Measurements from ENCODE around the gene RAI14. TPM values are rescaled to one million over a fixed set of nuclear protein-coding genes. Genes with fewer than 3 reads are reported as not detected.

Gene RAI14
- total RNA-seq, 1 experiment from 2014 or later = 25.5 TPM

DNA sequence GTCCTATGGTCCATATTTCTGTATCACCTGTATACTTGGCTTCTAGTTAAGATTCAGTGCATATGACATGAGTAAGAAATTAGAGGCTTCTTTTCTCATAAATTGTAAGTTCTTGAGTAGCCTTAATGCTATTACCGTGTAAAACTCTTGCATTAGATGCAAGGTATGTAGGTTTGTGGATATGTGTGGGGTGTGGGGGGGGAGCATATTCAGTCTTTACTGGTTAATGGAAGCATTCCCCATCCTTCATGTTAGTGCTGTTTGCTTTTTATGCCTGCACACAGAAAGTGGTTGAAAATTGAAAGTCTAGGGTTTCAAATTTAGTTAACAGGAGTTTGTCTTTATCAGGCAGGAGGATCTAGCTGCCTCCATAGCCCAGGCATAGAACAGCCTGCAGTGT lies 16.1 kb downstream of the RAI14 start:
- in situ Hi-C loops (cut with HindIII; ENCODE audit: low sequenced_read_pairs) = no loop called here
- DNase-seq (ENCODE audit: low spot score) = no peak

DNA sequence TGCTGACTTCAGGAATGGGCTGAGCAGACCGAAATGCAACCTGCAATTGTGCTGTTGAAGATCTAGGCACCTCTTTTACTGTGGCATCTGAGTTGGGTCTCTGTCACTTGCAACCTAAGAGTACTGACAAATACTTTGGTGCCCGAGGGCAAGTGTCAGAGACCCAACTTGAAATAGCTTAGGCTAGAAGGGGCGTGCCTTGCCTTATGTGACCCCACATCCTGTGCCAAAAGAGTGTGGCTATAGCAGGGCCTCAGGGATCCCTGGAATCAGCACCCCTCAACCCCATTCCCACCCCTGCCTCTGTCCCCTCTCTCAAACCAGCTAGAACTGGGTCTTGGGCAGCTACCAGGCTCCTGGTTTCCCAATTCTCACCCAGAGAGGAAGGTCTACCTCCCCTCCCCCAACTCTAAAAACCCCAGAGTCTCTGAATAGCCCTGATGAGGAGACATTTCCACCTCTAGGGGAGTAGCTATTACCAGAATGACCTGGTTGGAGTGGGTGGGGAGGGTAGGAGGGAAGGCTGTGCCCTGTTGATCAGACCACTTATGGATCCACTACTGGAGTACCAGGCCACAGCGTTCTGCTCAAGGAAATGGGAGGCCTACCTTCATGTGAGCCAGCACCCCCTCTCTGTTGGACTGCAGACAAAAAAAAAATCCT lies 17.5 kb downstream of the RAI14 start:
- no peak for DNase-seq (ENCODE audit: low spot score)
- in situ Hi-C loops (cut with HindIII; ENCODE audit: low sequenced_read_pairs) = no loop called here

DNA sequence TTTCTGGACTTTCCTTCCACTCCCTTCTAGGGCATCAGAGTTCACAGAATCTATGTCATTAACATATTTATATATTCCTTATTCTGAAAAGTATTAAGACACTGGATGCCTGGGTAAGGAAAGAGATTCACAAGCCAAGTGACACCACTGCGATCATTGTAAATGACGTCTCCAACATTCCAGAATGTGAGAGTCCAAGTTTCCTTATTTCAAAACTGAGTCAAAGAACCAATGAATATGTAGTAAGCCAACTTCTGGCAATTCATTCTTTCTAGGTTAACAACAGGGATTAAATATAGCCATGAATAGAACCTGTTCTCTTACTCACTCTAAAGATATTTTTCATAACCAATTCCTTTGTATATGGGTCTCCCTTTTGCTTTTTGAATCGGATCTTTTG lies 18.1 kb downstream of the RAI14 start:
- in situ Hi-C loops (cut with HindIII; ENCODE audit: low sequenced_read_pairs) = no loop called here
- DNase-seq (ENCODE audit: low spot score) = no peak

DNA sequence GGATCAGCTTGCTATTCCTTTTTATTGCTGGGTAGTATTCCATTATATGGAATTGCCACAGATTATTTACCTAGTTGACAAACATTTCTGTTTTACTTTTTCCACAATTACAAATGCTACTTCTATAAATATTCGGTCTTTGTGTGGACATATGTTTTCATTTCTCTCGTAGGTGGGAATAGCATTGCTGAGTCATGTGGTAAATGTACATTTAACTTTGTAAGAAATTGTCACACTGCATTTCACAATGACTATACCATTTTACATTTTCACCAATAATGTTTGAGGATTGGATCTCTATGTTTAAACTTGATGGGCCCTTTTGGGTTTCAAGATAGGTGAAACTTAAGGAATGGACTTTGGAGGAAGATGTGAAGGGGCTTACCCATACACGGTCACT lies 19.7 kb downstream of the RAI14 start:
- in situ Hi-C loops (cut with HindIII; ENCODE audit: low sequenced_read_pairs) = no loop called here
- DNase-seq (ENCODE audit: low spot score) = no peak

DNA sequence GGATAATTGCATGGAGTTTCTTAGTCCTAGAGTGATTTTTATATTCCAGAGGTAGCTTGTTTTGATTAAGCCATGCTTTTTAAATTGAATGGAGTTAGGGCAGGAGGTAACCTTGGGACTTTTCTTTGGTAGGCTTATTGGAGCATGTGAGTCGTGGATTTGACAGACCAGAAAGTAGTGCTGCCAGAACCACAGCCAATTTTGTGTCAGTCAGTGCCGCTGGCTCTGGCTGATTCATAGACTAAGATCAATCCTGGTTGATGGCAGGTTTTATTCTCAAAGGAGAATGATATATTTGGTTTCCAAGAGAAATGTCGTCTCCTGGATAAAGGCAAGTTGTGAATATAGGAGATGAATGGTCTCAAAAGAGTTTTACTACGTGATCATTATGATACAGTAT lies 20.3 kb downstream of the RAI14 start:
- no peak for DNase-seq (ENCODE audit: low spot score)
- in situ Hi-C loops (cut with HindIII; ENCODE audit: low sequenced_read_pairs) = no loop called here

DNA sequence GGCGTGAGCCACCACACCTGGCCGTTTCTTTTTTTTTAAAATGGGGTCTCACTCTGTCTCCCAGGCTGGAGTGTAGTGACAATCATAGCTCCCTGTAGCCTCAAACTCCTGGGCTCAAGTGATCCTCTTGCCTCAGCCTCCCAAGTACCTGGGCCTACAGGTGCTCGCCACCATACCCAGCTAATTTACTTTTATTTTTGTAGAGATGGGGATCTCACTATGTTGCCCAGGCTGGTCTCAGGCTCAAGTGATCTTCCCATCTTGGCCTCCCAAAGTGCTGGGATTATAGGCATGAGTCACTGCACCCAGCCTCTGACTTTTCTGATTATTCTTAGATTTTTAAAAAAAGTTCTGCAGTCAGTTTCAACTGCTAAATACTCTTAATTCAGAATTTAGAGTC lies 21.3 kb downstream of the RAI14 start:
- in situ Hi-C loops (cut with HindIII; ENCODE audit: low sequenced_read_pairs) = no loop called here
- DNase-seq (ENCODE audit: low spot score) = no peak

DNA sequence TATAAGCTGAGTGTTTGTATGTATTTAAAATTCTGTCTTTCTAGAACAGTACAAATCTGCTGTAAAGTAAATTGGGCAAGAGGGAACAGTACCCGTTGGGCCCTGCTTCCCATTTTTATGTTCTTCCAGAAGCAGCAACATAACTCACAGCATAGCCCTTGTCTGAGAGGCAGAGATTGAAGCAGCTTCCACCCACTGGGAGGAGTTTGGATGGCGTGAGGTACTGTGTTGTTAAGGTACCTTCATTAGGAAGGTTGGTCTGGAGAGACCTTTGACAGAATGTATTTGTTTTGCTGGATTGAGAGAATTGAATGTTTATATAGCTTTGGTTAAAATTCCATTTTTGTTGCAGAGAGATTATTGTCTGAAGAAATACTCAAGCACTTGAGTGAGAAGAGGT lies 24.8 kb downstream of the RAI14 start:
- in situ Hi-C loops (cut with HindIII; ENCODE audit: low sequenced_read_pairs) = no loop called here
- DNase-seq (ENCODE audit: low spot score) = no peak

DNA sequence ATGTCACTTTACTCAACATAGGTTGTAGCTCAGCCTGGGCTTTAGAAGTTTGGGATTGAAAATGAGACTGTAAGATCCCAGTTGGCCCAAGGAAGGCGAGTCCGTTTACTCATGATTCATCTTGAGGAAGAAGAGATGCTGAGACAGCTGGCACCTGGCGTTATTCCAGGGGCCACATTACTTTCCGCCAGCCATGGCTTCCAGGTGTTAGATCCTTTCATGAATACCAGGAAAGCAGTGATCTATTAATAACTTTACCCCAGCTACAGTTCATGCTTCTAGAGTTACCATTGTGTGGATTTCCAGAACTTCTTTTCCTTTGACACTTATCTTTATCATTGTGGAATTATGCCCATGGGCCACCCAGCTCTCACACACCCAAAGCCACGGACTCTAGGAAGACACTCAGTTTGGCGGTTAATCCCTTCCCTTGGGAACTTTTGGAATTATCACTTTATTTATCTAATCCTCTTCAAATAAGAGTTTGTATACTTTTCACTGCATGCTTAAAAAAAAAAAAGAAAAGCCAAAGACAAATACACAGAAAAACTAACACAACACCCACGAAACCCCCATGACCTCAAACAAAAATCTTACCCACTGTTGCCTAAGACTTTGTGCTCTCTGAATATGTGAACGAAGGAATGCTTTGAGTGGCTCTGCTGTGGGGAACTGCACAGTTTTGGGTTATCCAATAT lies 26.9 kb downstream of the RAI14 start:
- no peak for DNase-seq (ENCODE audit: low spot score)

DNA sequence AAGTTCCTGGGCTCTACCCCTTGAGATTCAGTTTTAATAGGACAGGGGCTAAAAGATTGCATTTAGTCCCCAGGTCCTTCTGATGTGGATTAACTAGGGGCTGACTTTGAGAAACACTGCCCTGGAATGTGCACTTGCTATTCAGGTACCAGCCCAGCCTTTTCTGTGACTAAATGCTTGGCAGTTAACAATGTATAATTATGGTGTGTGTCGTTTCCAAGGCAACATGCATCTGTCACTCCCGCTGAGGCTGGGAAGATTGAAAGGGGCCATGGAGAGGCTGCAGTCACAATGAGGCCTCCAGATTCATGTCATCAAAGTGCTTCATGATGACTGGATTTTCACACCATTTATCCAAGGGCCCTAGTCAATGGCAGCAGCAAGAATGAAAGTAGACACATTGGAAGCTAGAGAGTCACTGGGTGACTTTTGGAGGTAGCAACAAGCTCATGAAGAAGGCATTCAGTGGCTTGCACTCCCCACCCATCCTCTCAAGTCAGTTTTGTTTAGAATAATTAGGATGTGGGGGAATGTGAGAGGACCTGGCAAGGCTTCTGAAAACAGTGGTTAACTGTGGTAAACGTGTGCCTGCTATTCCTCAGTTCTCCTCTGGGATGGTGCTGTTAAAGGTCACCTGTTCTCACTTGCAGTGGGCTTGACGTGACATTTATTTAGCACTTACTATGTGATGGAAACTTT lies 28.3 kb downstream of the RAI14 start:
- in situ Hi-C loops (cut with HindIII; ENCODE audit: low sequenced_read_pairs) = no loop called here
- no peak for DNase-seq (ENCODE audit: low spot score)

More for the DNA sequence above, 26.9 kb downstream of the RAI14 start:
- in situ Hi-C loops (cut with HindIII; ENCODE audit: low sequenced_read_pairs) = no loop called here

DNA sequence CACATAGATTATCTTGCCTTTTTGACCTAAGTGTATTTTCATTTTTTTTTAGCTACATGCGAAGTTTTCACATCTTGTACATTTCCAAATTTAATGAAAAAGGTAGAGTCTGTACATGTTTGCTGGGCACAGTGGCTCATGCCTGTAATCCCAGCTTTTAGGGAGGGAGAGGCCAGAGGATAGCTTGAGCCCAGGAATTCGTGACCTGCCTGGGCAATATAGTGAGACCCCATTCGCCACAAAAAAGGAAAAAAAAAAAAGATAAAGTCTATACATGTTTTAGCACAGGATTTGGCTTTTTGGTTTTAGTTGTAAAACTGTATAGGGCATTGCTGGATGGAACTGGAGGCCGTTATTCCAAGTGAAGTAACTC lies 28.8 kb downstream of the RAI14 start:
- DNase-seq (ENCODE audit: low spot score) = no peak
- in situ Hi-C loops (cut with HindIII; ENCODE audit: low sequenced_read_pairs) = no loop called here

DNA sequence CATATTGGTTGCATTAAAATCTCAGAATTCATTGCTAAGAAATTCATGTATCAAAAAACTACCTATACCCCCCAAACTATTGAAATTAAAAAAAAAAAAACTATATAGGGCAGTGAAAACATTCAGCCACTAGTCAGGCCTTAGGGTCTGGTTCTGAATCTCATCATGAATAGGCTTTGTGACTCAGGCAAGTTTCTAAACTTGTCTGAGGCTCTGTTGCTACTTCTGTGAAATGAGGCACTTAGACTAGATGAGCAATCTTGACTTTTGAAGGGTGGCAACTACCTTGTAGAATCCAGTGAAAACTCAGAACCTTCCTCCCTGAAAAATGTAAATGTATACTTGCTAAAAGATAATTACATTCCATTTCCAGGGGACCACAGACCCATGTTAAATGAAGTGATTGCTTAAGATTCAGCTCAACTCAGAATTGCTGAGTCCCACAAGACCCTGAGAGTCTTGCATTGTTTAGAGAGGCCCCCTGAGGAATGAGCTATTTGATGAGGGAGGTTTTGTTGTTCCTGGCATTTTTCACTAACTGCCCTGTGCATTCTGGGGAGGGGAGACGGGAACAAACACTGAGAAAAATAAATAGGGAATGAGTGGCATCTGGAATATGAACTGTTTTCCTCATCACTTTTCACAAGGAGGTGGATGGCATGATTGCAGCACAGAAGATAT lies 29.5 kb downstream of the RAI14 start:
- in situ Hi-C loops (cut with HindIII; ENCODE audit: low sequenced_read_pairs) = no loop called here
- DNase-seq (ENCODE audit: low spot score) = no peak

DNA sequence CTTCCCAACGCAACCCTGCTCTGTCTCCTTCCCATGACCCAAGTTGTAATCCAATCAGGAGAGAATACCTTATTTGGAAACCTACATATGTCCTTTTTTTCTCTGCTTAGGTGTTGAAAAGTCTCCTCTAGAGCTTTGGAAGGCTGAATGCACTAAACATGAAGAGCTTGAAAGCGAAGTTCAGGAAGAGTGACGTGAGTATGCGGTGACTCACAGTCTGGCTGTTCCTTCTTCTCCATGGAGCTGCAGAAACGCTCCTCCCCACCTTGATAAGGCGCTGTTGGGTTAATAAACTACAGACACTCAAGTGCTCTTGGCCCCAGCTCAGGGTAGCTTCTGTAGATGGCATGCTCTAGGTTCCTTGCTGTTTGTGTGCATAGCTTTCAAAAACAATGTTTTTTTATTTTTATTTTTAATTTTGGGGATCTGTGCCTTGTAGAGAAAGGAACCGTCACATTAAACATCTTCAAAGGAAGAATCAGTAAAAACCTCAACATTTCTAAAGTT lies 30.7 kb downstream of the RAI14 start:
- in situ Hi-C loops (cut with HindIII; ENCODE audit: low sequenced_read_pairs) = no loop called here

DNA sequence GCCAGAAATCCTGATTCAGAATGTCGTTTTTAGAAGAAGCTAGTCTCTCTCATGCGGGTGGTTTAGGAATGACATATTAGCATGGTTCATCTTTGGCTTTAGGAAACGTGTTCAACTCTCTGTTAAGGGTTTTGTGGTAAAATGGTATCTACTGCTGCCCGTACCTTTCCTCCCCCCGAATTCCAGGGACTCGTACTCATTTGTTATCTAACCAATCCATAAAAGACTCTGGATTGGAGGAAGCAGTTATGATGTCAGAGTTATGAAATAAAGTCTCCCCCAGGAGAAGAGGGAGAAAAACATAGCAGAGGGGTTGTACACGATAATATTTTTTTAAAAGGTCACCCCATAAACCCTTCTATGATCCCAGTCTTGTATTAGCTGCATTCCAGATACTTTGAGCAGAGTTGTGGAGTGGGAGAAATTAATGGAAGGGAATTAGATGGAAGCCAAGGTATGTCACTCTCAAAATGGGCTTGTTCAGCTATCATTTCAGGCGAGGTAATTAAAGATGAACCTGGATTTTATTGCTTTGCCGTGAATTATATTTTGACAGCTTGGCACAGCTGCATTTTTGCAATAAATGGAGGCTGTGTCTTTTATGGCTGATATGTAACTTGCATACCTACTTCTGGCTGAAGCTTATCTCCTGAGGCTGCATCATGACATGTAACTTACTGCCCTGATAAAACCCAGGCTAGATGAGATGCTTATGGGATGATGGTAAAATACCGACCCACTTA lies 31.3 kb downstream of the RAI14 start:
- no peak for DNase-seq (ENCODE audit: low spot score)

More for the DNA sequence above, 30.7 kb downstream of the RAI14 start:
- DNase-seq (ENCODE audit: low spot score) = no peak

DNA sequence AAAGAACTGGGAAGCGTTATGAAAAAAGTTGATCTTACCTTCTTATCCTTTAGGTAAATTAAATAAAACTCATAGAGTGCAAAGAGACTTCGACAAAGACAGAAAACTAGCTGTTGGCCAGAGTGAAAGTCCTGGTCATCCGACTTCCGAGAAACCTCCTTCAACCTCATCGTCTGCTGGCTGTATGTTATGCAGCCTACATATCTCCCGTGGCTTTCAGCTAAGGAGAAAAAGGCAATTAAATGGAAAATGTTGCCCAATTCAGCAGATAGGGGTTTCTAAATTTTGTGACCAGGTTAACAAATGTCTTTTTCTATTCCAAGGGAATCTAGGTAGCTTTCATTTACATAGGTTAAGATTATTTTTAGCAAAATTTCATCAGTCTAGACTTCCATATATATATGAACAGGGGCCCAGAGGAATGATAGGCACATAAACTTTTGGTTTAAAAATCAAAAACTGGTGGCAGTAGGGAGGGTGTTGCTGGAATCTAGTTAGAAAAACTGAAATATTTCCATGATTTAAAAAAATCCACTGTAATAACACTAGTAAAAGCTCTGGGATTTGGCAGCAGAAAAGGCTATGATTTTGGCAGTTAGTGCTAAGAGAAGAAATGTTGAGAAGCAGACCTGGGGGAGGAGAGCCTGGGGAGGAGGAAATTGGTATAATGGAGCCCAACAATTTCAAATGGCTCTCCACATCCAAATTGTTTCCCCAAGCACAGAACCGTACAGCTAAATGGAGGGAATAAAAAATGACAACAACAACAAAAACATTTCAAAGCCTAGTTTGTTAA lies 32.1 kb downstream of the RAI14 start:
- DNase-seq (ENCODE audit: low spot score) = no peak
- in situ Hi-C loops (cut with HindIII; ENCODE audit: low sequenced_read_pairs) = no loop called here

More for the DNA sequence above, 31.3 kb downstream of the RAI14 start:
- in situ Hi-C loops (cut with HindIII; ENCODE audit: low sequenced_read_pairs) = no loop called here

DNA sequence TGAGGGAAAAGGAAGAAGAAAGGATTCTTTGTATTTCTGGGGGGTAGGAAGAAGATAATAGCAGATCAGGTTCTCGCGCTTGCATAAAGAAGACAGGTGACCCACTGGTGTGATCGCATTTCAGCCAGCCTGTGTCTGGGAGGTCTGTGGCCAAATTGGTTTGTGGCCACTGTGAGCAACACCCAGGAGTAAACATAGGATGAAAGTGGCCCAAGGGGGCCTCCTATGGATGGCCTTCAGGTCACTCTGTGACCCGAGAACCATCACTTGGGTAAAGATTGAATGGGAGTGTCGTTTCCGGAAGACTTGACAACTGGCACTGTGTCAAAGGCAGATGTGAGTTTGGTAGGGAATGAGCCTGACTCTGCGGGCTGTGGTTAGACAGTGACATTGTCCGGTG lies 34.2 kb downstream of the RAI14 start:
- DNase-seq (ENCODE audit: low spot score) = no peak
- in situ Hi-C loops (cut with HindIII; ENCODE audit: low sequenced_read_pairs) = no loop called here

DNA sequence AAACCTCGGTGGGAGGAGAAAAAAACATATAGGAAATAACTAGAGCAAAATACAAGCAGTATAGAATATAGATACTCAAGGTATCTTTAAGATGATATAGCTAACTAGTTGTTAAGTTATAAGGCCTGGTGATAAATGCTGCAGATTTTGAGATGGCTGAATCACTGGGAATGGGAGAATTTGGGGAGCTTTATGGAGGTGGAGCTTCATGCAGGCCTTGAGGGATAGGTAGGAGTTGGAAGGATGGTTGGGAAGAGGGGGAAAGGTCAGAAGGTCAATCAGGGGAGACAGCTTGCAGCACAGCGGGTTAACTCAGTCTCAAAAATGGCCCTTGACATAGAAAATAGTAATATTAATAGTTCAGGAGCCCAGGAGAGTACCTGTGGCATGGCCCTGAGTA lies 34.8 kb downstream of the RAI14 start:
- in situ Hi-C loops (cut with HindIII; ENCODE audit: low sequenced_read_pairs) = no loop called here
- DNase-seq (ENCODE audit: low spot score) = no peak

DNA sequence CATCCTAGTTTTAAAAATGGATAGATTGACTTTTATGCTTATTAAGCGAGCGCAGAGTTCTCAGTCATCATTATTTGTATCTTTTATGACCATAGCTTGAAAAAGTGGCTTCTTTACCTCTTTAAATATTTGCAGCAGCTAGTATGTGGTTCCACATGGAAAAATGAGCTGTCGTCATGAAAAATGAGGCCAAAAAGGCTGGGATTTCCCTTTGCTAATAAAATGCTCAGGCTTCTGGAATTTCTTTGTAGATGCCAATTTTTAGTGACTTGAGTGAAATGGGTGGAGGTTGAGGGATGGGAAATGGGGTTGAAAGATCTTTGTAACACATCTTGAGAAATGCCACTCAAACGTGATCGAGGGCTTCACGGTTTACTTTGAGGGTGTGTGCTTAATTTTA lies 35.2 kb downstream of the RAI14 start:
- in situ Hi-C loops (cut with HindIII; ENCODE audit: low sequenced_read_pairs) = no loop called here

DNA sequence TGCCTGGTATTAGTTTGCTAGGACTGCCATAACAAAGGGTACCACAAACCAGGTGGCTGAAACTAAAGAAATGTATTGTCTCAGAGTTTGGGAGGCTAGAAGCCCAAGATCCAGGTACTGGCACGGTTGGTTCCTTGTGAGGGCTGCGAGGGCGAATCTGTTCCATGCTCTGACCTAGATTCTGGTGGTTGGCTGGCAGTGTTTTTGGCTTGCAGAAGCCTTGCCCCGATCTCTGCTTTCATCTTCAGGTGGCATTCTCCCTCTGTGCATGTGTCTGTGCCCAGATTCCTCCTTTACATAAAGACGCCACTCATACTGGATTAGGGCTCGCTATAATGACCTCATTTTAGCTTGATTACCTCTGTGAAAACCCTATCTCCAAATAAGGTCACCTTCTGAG lies 36.7 kb downstream of the RAI14 start:
- in situ Hi-C loops (cut with HindIII; ENCODE audit: low sequenced_read_pairs) = no loop called here
- DNase-seq (ENCODE audit: low spot score) = peak; percentile 91

More for the DNA sequence above, 35.2 kb downstream of the RAI14 start:
- DNase-seq (ENCODE audit: low spot score) = no peak
